NCI-H2171 (cell line): ENCODE measurements around the gene GABARAP.
"Not testable (repeated sequence)": the region's sequence is repeated elsewhere in the genome, so short reads cannot be mapped to it uniquely, and the experiment has no call there.

Experiments used
- DNase-seq: peaks from one replicate; lab custom pipeline; 2025; lab: John Stamatoyannopoulos, UW

The GABARAP gene

DNA sequence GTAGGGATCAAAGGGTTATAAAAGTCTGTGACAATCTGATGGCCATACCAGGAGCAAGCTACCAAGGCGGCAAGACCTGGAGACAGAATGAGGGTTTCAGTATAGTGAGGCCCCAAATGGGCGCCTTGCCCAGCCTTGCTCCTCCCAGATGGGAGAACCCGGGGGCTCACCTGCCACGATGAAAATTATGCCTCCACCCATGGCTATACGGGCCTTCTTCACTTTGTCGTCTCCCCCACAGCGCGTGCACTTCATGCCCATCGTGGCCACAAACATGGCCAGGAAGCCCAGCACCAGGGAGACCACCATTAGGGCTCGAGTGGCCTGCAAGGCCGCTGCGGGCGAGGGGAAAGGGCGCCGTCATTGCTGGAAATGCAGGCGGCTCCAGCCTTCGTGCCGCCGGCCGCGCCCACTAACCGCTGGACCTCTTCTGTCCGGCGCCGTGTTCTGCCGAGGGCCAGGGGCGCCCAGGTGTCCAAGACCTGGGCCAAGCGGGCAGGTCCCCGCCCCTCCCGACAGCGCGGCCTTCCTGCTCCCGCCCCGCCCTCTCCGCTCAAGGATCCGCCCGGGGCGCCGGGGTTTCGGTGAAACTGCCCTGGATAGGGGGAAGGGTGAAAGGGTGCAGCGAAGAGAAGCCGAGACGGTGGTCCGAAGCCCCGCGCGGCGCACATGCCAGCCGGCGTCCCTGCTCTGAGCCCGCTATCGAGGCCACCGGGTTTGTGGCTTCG lies 18.6 kb upstream of the GABARAP start:
- DNase-seq = peak; percentile 14

DNA sequence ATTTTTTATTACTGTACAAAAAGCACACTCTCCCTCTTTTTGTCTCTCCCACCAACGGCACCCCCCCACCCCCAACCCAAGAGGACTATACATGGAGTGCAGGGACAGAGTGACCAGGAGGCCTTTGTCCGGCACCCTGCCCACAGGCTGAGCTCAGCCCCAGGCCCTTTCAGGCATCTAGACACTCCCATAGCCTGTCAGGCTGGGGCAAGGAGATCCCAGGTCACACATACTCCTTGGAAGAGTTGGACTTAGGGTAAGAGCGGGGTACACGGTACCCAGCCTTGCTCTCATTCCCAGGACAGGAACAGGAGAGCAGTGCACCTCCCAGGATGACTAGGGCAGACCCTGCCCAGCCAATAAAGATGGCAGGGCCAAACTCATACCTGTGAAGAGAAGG lies 17.9 kb upstream of the GABARAP start:
- DNase-seq = no peak

DNA sequence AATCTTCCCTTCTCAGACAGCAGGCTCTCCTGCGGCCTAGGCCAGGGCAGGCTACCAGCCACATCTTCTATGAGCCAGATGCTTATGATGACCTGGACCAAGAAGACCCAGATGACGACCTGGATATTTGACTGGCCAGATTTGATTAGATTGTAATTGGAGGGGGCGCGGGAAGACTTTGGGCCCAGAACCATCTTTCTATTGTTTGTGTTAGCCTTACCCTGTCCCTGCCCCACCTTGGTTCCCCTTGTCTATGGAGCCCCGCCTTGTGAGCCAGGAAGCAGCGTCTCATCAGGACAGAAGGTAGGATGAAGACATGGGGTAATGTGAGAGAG lies 17.3 kb upstream of the GABARAP start:
- DNase-seq = no peak

DNA sequence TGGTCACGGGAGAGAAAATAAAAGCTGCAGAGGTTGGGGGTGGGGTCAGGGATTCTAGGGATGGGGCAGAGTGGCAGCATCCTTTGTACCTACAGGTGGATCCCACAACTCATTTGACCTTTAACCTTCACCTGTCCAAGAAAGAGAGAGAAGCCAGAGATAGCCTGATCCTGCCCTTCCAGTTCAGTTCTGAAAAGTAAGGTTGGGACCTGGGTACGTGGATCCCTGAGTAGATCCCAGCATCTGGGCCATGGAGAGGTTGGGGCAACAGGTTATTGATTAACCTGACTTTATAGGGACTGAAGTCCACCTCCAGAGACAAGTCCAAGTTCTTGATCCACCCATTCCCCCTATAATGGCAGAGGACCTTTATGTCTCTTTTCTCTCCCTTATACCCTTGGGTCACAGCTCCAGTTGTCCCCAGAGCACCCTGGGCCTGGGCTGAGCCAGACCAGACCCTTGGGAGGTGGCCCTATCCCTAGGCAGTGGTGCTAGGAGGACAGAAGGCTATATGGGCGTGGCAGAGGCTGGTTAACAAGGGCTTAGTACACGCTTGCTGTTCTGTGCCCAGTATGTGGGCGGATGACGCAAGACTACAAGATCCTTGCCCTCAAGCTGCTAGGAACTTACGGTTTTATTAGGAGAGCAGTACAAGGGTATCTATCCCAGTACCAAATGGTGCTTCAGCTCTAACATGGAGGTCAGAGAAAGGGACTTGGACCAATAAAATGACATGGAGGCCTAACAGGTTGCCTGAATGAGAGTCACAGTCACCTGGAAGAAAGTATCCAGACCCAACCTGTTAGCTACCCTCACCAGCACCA lies 16.7 kb upstream of the GABARAP start:
- no peak for DNase-seq

DNA sequence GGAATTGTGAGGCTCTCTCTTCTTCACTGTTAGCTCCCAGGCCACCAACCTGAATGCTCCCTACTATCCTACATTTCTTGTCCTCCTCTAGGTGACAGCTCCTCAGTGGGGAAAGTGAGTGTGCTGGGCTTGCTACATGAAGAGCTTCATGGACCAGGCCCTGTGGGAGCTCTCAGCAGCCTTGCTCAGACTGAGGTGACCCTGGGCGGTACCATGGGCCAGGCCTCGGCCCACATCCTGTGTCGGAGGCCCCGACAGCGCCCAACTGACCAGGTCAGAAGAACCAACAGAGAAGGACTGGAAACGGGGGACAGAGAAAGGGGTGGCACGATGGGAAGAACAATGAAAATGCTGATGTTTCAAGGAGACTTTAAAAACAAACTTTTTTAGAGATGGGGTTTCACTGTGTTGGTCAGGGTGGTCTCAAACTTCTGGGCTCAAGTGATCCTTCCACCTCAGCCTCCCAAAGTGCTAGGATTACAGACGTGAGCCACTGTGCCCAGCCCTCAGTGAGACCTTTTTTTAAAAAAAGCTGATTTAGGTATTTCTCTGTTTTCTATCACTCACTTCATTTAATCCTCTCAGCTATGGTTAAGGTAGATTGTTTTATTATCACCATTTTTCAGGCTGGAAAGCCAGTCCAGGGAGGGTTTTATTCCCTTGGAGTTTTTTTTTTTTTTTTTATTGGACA lies 14.7 kb upstream of the GABARAP start:
- DNase-seq = no peak

DNA sequence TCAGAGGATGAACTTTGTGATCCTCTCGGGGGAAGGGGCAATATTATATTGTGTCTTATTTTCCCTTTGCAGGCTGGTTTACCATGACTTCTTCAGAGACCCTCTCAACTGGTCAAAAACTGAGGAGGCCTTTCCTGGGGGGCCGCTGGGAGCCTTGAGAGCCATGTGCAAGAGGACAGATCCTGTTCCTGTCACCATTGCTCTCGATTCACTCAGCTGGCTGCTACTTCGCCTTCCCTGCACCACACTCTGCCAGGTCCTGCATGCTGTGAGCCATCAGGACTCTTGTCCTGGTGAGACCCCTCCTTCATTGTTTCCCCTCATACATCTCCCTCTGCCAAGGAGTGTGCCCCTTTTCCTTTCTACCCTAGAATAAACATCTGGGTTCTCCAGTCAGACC lies 12.3 kb upstream of the GABARAP start:
- no peak for DNase-seq

DNA sequence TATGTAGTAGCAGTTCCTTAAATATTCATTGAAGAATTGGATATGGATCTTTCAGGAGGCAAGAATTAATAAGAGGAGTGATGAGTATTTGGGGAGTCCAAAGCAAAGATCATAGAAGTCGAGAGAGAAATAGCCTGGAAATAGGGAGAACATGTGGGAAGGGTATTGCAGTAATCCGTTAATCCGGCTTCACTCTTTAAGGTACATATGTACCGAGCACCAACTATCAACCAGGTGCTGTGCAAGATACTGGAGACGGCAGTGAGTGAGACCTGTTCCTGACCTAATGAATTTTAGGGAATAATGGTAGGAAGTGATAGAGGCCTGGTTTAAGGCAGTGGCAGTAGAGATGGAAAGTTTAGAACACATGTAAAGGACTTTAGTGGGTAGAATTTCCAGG lies 10.8 kb upstream of the GABARAP start:
- no peak for DNase-seq

DNA sequence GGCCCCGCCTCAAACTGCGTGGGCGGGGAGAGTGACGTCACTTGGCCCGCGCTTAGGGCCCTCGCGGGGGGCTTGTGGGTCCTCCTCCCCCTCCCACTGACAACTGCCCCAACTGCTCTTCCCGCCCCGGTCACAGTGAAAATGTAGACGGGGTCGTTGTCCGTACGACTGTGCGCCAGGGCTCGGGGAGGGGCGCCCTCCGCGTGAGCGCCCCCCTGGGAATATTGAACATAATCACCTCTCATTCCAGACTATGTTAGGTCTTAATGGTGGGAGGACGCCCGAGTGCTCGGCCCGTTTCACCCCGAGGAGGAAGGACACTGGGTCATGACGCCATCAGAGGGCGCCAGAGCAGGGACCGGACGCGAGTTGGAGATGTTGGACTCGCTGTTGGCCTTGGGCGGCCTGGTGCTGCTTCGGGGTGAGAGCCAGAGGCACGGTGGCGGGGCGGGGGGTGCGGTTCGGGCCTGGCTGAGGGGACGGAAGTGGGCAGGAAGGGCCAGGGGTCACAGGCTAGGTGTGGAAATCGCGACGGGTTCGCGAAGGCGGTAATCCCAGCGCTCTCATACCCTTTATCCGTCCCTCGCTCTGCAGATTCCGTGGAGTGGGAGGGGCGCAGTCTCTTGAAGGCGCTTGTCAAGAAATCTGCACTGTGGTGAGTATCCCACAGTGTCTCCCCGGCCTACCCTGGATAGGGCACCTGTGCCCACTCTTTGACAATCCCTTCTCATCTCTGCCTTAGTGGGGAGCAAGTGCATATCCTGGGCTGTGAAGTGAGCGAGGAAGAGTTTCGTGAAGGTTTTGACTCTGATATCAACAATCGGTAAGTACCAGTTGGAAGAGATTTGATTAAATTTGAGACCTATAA lies 10.2 kb upstream of the GABARAP start, which contains the start of gene ELP5:
TSS of gene ELP5 (plus strand) at position 40 of the 868 bp plus-strand sequence. CDS start at position 376, 336 bp downstream.
- peak; percentile 87 for DNase-seq

DNA sequence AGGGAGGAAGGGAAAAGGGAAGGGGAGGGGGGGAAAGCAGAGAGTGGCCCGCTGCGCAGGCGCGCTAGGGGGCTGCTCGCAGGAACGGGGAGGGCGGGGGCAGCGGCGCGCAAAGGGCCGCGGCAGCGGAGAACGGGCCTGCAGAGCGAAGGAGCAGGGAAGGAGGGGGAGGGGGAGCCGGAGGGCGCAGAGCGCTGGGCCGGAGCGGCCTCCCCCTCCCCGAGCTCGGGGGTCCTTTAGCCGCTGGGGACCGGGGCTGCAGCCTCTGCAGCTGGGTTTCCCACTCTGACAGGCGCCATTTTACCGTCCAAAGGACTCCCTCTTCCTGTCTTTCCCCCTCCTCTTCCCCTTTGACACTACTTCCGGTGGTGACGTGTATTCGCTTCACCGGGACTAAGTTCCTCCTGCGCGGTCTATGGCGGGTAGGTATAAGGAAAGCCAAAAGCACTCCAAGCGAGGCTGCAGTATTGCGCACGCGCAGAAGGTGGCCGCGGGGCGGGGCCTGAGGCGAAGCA lies 9.5 kb upstream of the GABARAP start, which contains the start of gene CTDNEP1:
TSS of gene CTDNEP1 (minus strand) at position 74 of the 515 bp plus-strand sequence. CDS start 438 bp downstream, outside the sequence.
- peak; percentile 96 for DNase-seq

DNA sequence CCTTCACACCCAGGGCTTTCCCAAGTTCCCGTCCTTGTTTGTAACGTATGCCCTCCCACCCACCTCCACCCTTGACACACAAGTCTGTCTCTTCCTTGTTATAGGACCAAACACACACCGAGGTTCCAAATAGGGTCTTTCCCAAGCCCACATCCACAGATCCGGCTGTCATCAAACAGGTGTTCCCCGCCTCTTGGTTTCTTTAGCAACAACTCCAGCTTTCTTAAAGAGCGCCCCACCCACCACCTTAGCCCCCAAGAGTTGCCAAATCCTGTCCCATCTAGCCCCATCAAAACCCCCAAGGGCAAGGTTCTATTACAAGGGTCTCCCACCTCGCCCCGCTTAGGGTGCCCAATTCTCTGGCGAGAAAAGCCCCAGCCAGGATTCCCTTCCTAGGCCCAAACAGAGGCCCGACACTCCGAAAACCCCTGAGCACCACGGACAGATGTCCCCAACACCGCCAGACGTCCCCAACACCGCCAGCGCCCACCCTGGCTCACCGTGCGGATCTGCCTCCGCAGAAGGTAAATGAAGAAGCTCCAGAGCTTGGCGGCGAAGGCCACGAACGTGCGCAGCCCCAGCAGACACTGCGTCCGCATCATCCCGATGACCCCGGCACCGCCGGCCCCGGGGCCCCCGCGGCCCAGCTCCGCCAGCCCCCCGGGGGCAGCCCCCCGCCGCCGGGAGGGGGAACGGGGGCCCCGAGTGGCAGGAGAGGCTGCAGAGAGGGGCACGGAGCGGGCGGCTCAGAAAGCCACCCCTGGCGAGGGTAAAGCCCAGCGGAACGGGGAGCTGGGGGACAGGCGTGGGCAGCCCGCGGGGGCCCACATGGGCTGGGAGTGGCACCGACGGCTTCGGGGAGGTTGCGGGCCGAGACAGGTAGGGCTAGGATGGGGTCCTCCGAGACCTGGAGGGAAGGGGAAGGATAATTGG lies 8.7 kb upstream of the GABARAP start:
- no peak for DNase-seq

DNA sequence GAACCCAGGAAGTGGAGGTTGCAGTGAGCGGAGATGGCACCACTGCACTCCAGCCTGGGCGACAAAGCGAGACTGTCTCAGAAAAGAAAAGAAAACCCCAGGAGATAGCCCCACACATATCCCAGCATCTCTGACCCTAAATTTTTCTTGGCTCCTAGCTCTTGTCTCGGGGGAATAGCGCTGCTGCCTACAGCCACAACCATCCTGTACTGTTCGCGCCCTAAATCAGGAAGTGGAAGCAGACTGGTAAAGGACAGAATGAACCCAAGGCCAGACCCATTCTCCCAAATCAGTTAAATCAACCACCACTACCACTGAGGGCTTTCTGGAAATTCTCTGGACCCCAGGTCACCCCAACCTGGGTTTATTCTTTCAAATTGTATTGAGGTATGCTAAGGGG lies 7.6 kb upstream of the GABARAP start:
- DNase-seq = no peak

DNA sequence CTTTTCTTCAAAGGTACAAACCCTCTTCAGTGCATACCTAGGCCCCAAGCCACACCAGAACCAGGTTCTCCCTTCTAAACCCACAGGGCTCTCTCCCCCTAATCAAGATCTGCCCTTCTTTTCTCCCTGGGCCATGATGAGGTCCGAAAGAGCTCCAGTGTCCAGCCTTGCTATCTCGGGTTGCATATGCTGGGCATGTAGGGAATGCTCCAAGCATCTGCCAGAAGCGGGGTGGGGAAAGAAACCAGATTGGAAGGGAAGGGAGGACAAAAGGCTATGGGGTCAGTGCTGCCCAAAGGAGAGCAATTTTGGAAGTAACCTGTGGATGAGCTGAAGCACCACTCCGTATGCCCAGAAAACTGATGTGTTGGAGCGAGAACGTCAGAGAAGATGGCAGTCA lies 7.0 kb upstream of the GABARAP start:
- no peak for DNase-seq

DNA sequence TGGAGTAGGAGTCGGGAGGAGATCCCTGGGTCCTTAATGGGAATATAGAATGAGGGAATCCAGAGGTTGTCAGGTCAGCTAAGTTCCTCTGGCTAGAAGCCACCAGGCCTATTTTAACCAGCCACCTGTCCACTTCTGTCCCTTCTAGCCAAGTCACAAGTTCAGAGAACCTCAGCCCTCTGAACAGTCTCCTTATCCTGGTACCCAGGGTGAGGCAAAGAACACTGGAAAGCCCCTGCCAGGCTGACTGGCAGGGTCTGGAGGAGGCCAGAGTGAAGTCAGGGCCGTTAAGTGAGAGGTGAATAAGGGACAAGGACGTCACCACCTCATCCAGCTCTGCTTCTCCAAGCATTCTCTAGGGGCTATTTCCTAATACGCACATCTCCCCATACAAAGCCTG lies 6.5 kb upstream of the GABARAP start:
- DNase-seq = no peak

DNA sequence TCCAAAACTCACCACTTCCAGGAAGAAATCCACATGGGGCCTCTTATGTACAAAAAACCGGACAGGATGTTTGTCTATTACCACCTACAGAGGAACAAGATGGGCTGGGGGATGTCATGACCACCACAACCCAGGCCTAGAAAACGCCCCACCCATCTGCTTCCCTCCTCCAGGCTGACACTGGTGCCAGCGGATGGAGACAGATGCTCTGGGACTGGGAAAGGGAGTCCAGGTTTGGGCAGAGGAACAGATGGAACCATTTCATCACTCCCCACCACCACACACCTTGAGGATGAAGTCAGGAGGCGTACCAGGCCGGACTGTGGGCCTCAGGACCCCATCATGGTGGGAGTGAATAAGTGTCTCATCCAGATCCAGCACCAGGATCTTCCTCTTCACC lies 4.5 kb upstream of the GABARAP start:
- no peak for DNase-seq

DNA sequence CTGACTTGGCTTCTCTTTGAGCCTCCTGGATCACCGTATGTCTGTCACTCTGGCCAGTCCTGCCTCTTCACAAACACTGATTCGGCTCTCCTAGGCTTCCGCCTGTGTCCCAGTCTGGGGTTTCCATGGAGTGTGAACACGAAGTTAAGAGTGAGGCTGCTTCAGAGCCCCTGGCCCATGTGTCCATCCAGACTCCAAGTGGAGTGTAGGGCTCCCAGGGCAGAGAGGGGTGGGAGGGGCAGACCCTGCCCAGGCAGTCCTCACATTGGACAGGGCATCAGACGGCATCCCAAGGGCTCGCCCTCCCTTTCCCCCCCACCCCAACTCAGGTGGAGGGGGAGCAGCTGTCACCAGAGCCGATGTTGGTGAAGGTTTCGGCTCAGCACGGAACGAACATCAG lies 1.6 kb upstream of the GABARAP start:
- DNase-seq = not testable (repeated sequence)

DNA sequence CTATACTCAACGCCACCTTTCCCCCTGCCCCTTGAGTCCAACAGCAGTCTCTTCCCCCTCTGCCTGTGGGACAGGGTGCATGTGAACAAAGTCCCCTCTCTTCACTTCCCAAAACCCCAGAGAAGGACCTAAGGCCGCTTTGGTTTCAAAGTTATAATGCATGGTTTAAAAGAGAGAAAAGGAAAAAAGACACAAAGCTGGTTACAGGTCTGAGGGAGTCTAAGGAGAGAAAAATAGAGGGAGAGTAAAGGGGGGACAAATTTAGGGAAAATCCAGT lies 1.1 kb upstream of the GABARAP start:
- DNase-seq = no peak

DNA sequence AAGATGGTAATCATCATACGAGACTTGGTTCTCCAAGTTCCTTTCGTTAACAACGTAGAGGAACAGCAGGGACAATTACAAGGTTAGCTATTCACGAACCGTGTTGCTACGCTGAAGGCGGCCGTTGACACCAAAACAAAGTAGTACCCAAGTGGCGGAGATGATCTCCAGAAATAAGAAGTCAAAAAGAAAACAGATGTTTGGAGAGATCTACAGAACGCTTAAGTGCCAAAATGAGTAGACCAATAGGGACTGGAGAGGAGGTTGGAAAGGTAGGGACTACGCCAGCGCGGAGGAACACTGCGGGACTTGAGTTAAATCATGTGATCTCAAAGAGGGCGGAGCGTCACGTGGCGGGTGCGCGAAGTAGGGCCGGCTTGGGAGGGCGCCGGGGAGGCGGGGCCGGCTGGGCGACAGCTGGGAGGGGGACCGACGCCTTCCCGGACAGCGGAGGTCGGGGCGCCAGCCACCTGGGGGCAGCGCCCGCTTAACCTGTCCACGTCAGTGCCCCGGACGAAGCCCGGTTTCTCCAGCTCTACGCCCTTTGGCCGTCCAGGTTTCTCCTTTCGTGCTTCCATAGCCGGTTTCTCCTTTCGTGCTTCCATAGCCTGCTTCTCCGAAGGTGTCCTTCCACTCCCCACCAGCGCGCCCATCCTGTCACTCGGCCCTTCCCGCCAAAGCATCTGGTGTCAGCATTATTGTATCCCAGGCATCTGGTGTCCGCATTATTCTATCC lies 636 bp upstream of the GABARAP start:
- DNase-seq = peak; percentile 96

DNA sequence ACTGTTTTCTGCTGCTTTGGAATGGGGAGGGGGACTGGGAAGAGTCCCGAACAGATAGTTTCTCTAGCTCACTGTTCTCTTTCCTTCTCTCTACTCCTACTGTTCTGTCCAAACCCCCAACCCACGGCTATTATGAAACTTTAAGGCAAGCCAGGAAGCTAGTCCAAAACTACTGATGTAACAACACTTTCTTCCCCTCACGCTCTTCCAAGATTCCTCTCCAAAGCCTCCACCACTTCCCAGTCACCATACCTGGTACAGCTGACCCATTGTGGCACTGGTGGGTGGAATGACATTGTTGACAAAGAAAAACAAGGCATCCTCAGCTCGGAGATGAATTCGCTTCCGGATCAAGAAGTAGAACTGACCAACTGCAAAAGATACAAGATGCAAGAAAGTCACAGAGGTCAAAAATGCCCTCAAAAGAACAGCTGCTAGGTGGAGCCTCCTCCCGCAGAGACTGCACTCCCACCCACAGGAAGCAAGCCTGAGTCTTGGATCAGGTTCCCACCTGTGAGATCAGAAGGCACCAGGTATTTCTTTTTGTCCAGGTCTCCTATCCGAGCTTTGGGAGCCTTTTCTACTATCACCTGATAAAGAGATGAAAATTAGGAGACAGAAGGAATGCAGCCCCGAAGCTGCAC lies 1.0 kb downstream of the GABARAP start:
- DNase-seq = no peak

DNA sequence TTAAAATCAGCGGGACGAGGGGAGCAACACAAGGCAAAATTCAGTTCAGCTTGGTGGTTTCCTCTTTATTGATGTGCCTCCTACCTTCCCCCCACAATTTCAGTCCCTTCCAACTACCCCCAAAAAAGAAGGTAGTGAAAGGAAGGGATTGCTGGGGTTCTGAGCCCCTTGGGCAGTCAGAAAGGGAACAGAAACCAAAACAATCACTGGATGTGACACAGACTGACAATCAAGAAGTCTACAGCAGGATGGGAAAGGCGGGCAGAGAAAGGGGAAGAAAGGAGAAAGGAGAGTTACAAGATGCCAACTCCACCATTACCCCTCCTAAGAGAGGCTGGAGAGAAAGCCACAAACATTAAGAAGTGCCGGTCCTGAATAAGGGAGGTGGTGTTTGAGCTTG lies 1.9 kb downstream of the GABARAP start:
- no peak for DNase-seq
